ENCODE measurements around the gene NPTX2.

Gene NPTX2

GRCh38 chr7:98664882-98665281 lies 47.8 kb downstream of the NPTX2 start:
- H3K36me3 ChIP-seq (ENCODE audit: insufficient read depth, low read length), result no peaks in the 10 kb centered on the region
- H3K27me3 ChIP-seq (ENCODE audit: insufficient read depth, low read length, poor library complexity), result no peaks in the 10 kb centered on the region
- H3K4me2 ChIP-seq (ENCODE audit: insufficient read depth, low read length), result no peak overlapping the region
- H4K20me1 ChIP-seq (ENCODE audit: insufficient read depth, low read length), result no peaks in the 10 kb centered on the region
- H2AFZ ChIP-seq (ENCODE audit: low read depth, low read length), result no peak overlapping the region
- H3K9me3 ChIP-seq (ENCODE audit: insufficient read depth, low read length, severe bottlenecking), result no peaks in the 10 kb centered on the region
- ATAC-seq (ENCODE audit: insufficient read depth, low read depth) (no peak), DNase-seq (no peak)
- H3K4me3 ChIP-seq (ENCODE audit: low read depth in 1 of 2, low read length in 2 of 2), result no peak overlapping the region
- H3K9ac ChIP-seq (ENCODE audit: low read depth, low read length), result no peak overlapping the region
- H3K27ac ChIP-seq (ENCODE audit: low read length), result no peak overlapping the region
- TF ChIP-seq CTCF (IDR thresholded peaks at IDR 0.05; ENCODE audit: borderline replicate concordance, extremely low read depth, low read length, poor library complexity, severe bottlenecking) (no peak), EZH2 (IDR thresholded peaks at IDR 0.05; ENCODE audit: borderline replicate concordance, low read depth, low read length, severe bottlenecking) (no peak)
- no peaks in the 10 kb centered on the region for H3K4me1 ChIP-seq (ENCODE audit: insufficient read depth, low read length)
- H3K79me2 ChIP-seq (ENCODE audit: insufficient read depth, low read length), result no peaks in the 10 kb centered on the region

GRCh38 chr7:98668255-98668654 lies 51.2 kb downstream of the NPTX2 start:
- H3K9ac ChIP-seq (ENCODE audit: low read depth, low read length), result no peak overlapping the region
- no peaks in the 10 kb centered on the region for H3K9me3 ChIP-seq (ENCODE audit: insufficient read depth, low read length, severe bottlenecking)
- no peaks in the 10 kb centered on the region for H3K4me1 ChIP-seq (ENCODE audit: insufficient read depth, low read length)
- H3K27me3 ChIP-seq (ENCODE audit: insufficient read depth, low read length, poor library complexity), result no peaks in the 10 kb centered on the region
- H3K79me2 ChIP-seq (ENCODE audit: insufficient read depth, low read length), result no peaks in the 10 kb centered on the region
- no peaks in the 10 kb centered on the region for H3K36me3 ChIP-seq (ENCODE audit: insufficient read depth, low read length)
- no peak overlapping the region for H3K4me3 ChIP-seq (ENCODE audit: low read depth in 1 of 2, low read length in 2 of 2)
- ATAC-seq (ENCODE audit: insufficient read depth, low read depth) (no peak), DNase-seq (no peak)
- TF ChIP-seq CTCF (IDR thresholded peaks at IDR 0.05; ENCODE audit: borderline replicate concordance, extremely low read depth, low read length, poor library complexity, severe bottlenecking) (no peak), EZH2 (IDR thresholded peaks at IDR 0.05; ENCODE audit: borderline replicate concordance, low read depth, low read length, severe bottlenecking) (no peak)
- no peak overlapping the region for H3K27ac ChIP-seq (ENCODE audit: low read length)
- H2AFZ ChIP-seq (ENCODE audit: low read depth, low read length), result no peak overlapping the region
- H3K4me2 ChIP-seq (ENCODE audit: insufficient read depth, low read length), result no peak overlapping the region
- H4K20me1 ChIP-seq (ENCODE audit: insufficient read depth, low read length), result no peaks in the 10 kb centered on the region

- Histone ChIP-seq H3K36me3 (ENCODE audit: insufficient read depth, low read length) (no peaks in the 10 kb centered on the region), H3K9ac (ENCODE audit: low read depth, low read length) (no peak overlapping the region), H3K27me3 (ENCODE audit: insufficient read depth, low read length, poor library complexity) (no peaks in the 10 kb centered on the region), H3K27ac (ENCODE audit: low read length) (no peak overlapping the region), H2AFZ (ENCODE audit: low read depth, low read length) (no peak overlapping the region), H3K4me1 (ENCODE audit: insufficient read depth, low read length) (no peaks in the 10 kb centered on the region), H3K79me2 (ENCODE audit: insufficient read depth, low read length) (no peaks in the 10 kb centered on the region), H3K4me3 (ENCODE audit: low read depth in 1 of 2, low read length in 2 of 2) (no peak overlapping the region), H3K4me2 (ENCODE audit: insufficient read depth, low read length) (no peak overlapping the region), H4K20me1 (ENCODE audit: insufficient read depth, low read length) (no peaks in the 10 kb centered on the region), H3K9me3 (ENCODE audit: insufficient read depth, low read length, severe bottlenecking) (no peaks in the 10 kb centered on the region)
- TF ChIP-seq CTCF (IDR thresholded peaks at IDR 0.05; ENCODE audit: borderline replicate concordance, extremely low read depth, low read length, poor library complexity, severe bottlenecking) (no peak), EZH2 (IDR thresholded peaks at IDR 0.05; ENCODE audit: borderline replicate concordance, low read depth, low read length, severe bottlenecking) (no peak)
- ATAC-seq (ENCODE audit: insufficient read depth, low read depth) (no peak), DNase-seq (no peak)
Measured at GRCh38 chr7:98669329-98670000, 52.4 kb downstream of the NPTX2 start.
